SK-N-SH (cell line): Measurements from ENCODE around the gene LMAN1L. TPM values are rescaled to one million over a fixed set of nuclear protein-coding genes. Genes with fewer than 3 reads are reported as not detected.
A peak's percentile ranks its signal among the peaks of the same experiment; 100 is the strongest.

Source experiments
- CTCF ChIA-PET: fragments of 300-600, 350-600 bp; formaldehyde crosslinking; extraction: SDS; loops from one replicate; lab custom pipeline; 2021; lab: Yijun Ruan, JAX
- POLR2A ChIA-PET: fragments of 350-600 bp; sonication (Branson Sonifier 250); formaldehyde crosslinking; extraction: SDS; loops from one replicate; lab custom pipeline; 2020; ENCODE audit warnings: antibody characterized with exemption, inconsistent platforms; lab: Yijun Ruan, JAX
- DNase-seq: peaks from one replicate; pipeline ENCODE4 v3.0.0; 2012
- H2AFZ ChIP-seq: fragments of 200-600 bp; sonication (generic); 2 replicates; pipeline ENCODE4 v1.8.1; 2016; ENCODE audit warnings: antibody characterized with exemption, mild to moderate bottlenecking, low read depth
- H3F3A ChIP-seq: fragments of 200-600 bp; sonication (generic); replicated peaks from 2 replicates; pipeline ENCODE3; 2016; ENCODE audit warnings: antibody characterized with exemption, mild to moderate bottlenecking; ENCODE audit not compliant: insufficient read depth
- H3K27ac ChIP-seq, 2 experiments: fragments of 200-500 bp in 1 of 2; fragments of 200-600 bp in 1 of 2; sonication (Bioruptor generic) in 1 of 2; sonication (generic), shearing (Covaris generic) in 1 of 2; 2 replicates each; pipeline versions ENCODE4 v1.5.1 to v1.6.1; 2014 to 2016; ENCODE audit warnings: low read depth in 2 of 2, inconsistent platforms in 1 of 2, low read length in 1 of 2, mild to moderate bottlenecking in 1 of 2, mixed read lengths in 1 of 2
- H3K27me3 ChIP-seq: fragments of 200-600 bp; sonication (generic), shearing (Covaris generic); 2 replicates; pipeline ENCODE4 v1.6.1; 2016; ENCODE audit warnings: mixed run types; ENCODE audit not compliant: insufficient read depth
- H3K36me3 ChIP-seq, 2 experiments: fragments of 200-500 bp in 1 of 2; fragments of 200-600 bp in 1 of 2; sonication (Bioruptor generic) in 1 of 2; sonication (generic) in 1 of 2; replicated peaks in 1 of 2; 2 replicates each; pipeline versions ENCODE3 to v1.5.1; 2014 to 2016; ENCODE audit warnings: low read length in 1 of 2, mild to moderate bottlenecking in 1 of 2; ENCODE audit not compliant: insufficient read depth in 2 of 2, control insufficient read depth in 1 of 2
- H3K4me1 ChIP-seq, 2 experiments: fragments of 200-500 bp in 1 of 2; fragments of 200-600 bp in 1 of 2; sonication (Bioruptor generic) in 1 of 2; sonication (generic), shearing (Covaris generic) in 1 of 2; 2 replicates each; pipeline versions ENCODE4 v1.5.1 to v1.6.1; 2014 to 2016; ENCODE audit warnings: low read depth in 1 of 2, low read length in 1 of 2, mixed run types in 1 of 2; ENCODE audit not compliant: insufficient read depth in 2 of 2, control insufficient read depth in 1 of 2
- H3K4me2 ChIP-seq: fragments of 200-600 bp; sonication (generic), shearing (Covaris generic); 2 replicates; pipeline ENCODE4 v1.6.1; 2017; ENCODE audit warnings: mixed run types
- H3K4me3 ChIP-seq, 2 experiments: fragments of 200-500 bp in 1 of 2; fragments of 200-600 bp in 1 of 2; sonication (Bioruptor generic) in 1 of 2; sonication (generic), shearing (Covaris generic) in 1 of 2; 2 replicates each; pipeline versions ENCODE4 v1.5.1 to v1.8.1; 2014 to 2016; ENCODE audit warnings: low read depth in 2 of 2, inconsistent platforms in 1 of 2, low read length in 1 of 2, mild to moderate bottlenecking in 1 of 2, mixed read lengths in 1 of 2, moderate library complexity in 1 of 2
- H3K79me2 ChIP-seq: fragments of 200-600 bp; sonication (generic); 2 replicates; pipeline ENCODE4 v1.8.1; 2017; ENCODE audit warnings: mild to moderate bottlenecking; ENCODE audit not compliant: insufficient read depth
- H3K9ac ChIP-seq: fragments of 200-600 bp; sonication (generic); 2 replicates; pipeline ENCODE4 v1.6.1; 2017; ENCODE audit warnings: mixed run types
- H3K9me2 ChIP-seq: fragments of 200-600 bp; sonication (generic); 2 replicates; pipeline ENCODE4 v1.6.1; 2017; ENCODE audit warnings: mixed run types
- H3K9me3 ChIP-seq: fragments of 200-600 bp; sonication (generic); 2 replicates; pipeline ENCODE4 v1.6.1; 2017; ENCODE audit warnings: mixed run types, mild to moderate bottlenecking, moderate library complexity
- H4K20me1 ChIP-seq: fragments of 200-600 bp; sonication (generic); 2 replicates; pipeline ENCODE4 v1.6.1; 2017; ENCODE audit warnings: mild to moderate bottlenecking, mixed run types; ENCODE audit not compliant: insufficient read depth
- ELF1 ChIP-seq: IDR thresholded peaks from 2 replicates; pipeline ENCODE4 v1.4.0; 2012
- EP300 ChIP-seq, 2 experiments: IDR thresholded peaks; 2 replicates each; pipeline versions ENCODE4 v1.4.0 to v1.6.1; 2012; ENCODE audit warnings: borderline replicate concordance in 1 of 2, low read depth in 1 of 2, low read length in 1 of 2
- EZH2phosphoT487 ChIP-seq: fragments of 200-600 bp; sonication (generic); IDR thresholded peaks from 2 replicates; pipeline ENCODE4 v1.6.1; 2017; ENCODE audit warnings: low read depth, mixed run types, mild to moderate bottlenecking, antibody characterized with exemption, moderate library complexity, borderline replicate concordance
- FOSL2 ChIP-seq: IDR thresholded peaks from 2 replicates; pipeline ENCODE4 v1.4.0; 2012; ENCODE audit warnings: low read depth, mild to moderate bottlenecking, moderate library complexity, borderline replicate concordance
- FOXJ3 ChIP-seq: sonication (generic); formaldehyde crosslinking; IDR thresholded peaks from 2 replicates; pipeline ENCODE4 v1.5.1; 2020; ENCODE audit warnings: mild to moderate bottlenecking, missing genetic modification reagents
- MXI1 ChIP-seq: IDR thresholded peaks from 2 replicates; pipeline ENCODE4 v1.6.1; 2012; ENCODE audit warnings: mild to moderate bottlenecking, low read depth, low read length, improper control_type of control experiment
- POLR2AphosphoS5 ChIP-seq: IDR thresholded peaks from 2 replicates; pipeline ENCODE4 v1.6.1; 2012; ENCODE audit warnings: low read depth, low read length
- RAD21 ChIP-seq: IDR thresholded peaks from 2 replicates; pipeline ENCODE4 v1.6.1; 2012; ENCODE audit warnings: mild to moderate bottlenecking, low read length
- RFX5 ChIP-seq: IDR thresholded peaks from 2 replicates; pipeline ENCODE4 v1.6.1; 2012; ENCODE audit warnings: mild to moderate bottlenecking, improper control_type of control experiment, low read length
- TEAD4 ChIP-seq: IDR thresholded peaks from 2 replicates; pipeline ENCODE4 v1.4.0; 2012; ENCODE audit warnings: mild to moderate bottlenecking, borderline replicate concordance; ENCODE audit not compliant: insufficient read depth
- WGBS: methylation state at CpG from one replicate; pipeline ENCODE4 v1.1.6; 2017; ENCODE audit warnings: low lambda C conversion rate; 5-methylcytosine and 5-hydroxymethylcytosine counted together
- polyA plus RNA-seq, 3 experiments: library from polyadenylated mRNA; depleted of rRNA; stranded (reverse); fragments of >200 nt; gene quantifications; 2 replicates each; pipeline ENCODE4 v1.2.3, GENCODE V29; 2012
- TF ChIP-seq, protein P1 (sequence below): IDR thresholded peaks from 2 replicates; pipeline ENCODE4; 2012
- TF ChIP-seq, protein P2 (sequence below): IDR thresholded peaks from 2 replicates; pipeline ENCODE4 v1.4.0; 2012; ENCODE audit warnings: low read depth, borderline replicate concordance
- TF ChIP-seq, protein P3 (sequence below): fragments of 150-350 bp; IDR thresholded peaks from 2 replicates; pipeline ENCODE4 v1.6.1; 2017; ENCODE audit warnings: antibody characterized with exemption, low read length, low read depth, borderline replicate concordance
- TF ChIP-seq, protein P4 (sequence below): IDR thresholded peaks from 2 replicates; pipeline ENCODE4 v1.6.1; 2012; ENCODE audit warnings: mild to moderate bottlenecking, low read depth, low read length, moderate library complexity

LMAN1L gene
- polyA plus RNA-seq, 1 of the 3 experiments (the other 2 are of a cell fraction): 0.02 TPM

DNA sequence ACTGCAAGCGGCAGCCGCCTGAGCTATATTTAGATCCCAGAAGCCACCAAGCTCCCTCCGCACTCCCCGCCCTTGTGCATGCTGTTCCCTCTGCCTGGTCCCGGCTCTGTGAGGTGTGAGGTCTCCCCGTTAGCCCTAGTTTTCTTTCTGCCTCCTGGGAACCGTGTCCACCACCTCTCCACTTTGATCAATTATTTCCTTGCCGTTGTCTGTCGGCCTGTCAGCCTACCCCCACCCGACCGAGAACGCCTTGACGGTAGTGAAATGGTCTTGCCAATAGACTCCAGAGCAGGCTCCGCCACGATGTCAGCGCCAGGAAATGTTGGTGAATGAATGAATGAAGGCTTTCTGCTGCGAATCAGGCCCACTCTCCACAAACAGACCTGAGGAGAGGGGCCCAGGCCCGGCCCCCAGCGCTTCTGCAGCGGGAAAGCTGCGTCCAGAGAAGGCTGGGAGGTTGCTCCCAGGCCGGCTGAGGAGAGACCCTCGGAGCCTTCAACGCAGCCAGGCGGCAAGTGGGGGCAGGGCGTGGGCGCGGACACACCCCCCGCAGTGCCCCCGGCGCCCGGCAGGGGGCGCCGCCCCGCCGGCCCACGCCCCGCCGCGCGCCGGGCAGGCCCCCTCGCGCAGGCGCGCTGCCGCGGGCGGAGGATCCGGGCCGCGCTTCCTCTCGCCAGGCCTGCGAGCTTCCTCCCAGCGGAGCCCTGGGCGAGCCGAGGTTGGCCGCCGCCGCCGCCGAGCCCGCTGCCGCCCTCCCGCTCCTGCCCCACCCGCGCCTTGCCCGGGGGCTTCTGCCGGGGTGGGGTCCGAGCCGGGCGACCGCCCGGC lies 31.0 kb upstream of the LMAN1L start, which contains the start of gene CSK (continued):
- no peak for TF ChIP-seq EP300 (IDR thresholded peaks at IDR 0.05; ENCODE audit: borderline replicate concordance in 1 of 2, low read depth in 1 of 2, low read length in 1 of 2)
- TF ChIP-seq, protein P1, sequence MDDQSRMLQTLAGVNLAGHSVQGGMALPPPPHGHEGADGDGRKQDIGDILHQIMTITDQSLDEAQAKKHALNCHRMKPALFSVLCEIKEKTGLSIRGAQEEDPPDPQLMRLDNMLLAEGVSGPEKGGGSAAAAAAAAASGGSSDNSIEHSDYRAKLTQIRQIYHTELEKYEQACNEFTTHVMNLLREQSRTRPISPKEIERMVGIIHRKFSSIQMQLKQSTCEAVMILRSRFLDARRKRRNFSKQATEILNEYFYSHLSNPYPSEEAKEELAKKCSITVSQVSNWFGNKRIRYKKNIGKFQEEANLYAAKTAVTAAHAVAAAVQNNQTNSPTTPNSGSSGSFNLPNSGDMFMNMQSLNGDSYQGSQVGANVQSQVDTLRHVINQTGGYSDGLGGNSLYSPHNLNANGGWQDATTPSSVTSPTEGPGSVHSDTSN: no peak

DNA sequence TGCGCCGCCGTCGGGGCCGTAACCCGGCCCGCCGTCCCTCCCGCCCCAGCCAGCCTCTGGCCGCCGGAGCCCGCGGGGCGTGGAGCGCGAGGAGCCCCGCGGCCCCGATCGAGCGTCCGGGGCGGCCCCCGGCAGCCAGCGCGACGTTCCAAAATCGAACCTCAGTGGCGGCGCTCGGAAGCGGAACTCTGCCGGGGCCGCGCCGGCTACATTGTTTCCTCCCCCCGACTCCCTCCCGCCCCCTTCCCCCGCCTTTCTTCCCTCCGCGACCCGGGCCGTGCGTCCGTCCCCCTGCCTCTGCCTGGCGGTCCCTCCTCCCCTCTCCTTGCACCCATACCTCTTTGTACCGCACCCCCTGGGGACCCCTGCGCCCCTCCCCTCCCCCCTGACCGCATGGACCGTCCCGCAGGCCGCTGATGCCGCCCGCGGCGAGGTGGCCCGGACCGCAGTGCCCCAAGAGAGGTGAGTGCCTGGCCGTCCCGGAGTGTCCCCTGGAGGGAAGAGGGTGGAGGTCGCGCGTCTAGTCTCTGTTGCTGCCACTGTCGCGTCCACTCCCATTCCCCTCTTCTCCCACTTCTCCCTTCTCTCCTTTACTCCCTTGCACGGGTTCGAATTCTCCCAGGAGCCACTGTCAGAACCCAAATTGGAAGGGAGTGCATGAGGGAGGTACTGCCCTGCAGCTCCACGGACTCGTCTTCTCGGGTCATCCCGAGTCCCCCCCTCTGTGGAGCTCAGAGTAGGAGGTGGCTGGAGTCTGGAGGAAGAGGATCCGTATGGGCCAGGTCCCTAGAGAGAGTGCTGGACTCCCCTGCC lies 30.2 kb upstream of the LMAN1L start:
- H3K4me2 ChIP-seq: peak overlapping the region; percentile 98
- POLR2A ChIA-PET: interaction anchor here (1.0 kb wide), 1 partner anchor 168 kb away, joined by 6 read pairs; no protein-coding TSS in a partner anchor
- peak overlapping the region in 1 of 2 experiments; percentile 76; a peak in 2 of 4 replicates for H3K27ac ChIP-seq
- WGBS: under 1% methylated on average over 40 of the region's 72 CpGs
- 0 out of 2 replicates have a peak overlapping the region, but pooled peaks have one; percentile 51 for H2AFZ ChIP-seq
- H3K9me3 ChIP-seq: no peaks in the 10 kb centered on the region
- H3K4me3 ChIP-seq: peak overlapping the region; percentile 85 to 97
- no peaks in the 10 kb centered on the region for H3K9me2 ChIP-seq
- H3K36me3 ChIP-seq: peaks cover 0 to 10% of the 10 kb centered on the region in 2 experiments
- peaks cover 10 to 42% of the 10 kb centered on the region in 2 experiments; a peak in 2 of 4 replicates for H3K4me1 ChIP-seq
- H4K20me1 ChIP-seq: peaks cover 47% of the 10 kb centered on the region
- peaks cover 3% of the 10 kb centered on the region for H3F3A ChIP-seq
- no peaks in the 10 kb centered on the region for H3K27me3 ChIP-seq
- H3K79me2 ChIP-seq: peaks cover 51% of the 10 kb centered on the region
- peak overlapping the region; percentile 77 for H3K9ac ChIP-seq
- no peak for TF ChIP-seq ELF1
- no peak for TF ChIP-seq EP300 (IDR thresholded peaks at IDR 0.05; ENCODE audit: borderline replicate concordance in 1 of 2, low read depth in 1 of 2, low read length in 1 of 2)
- no peak for TF ChIP-seq TEAD4
- no peak for TF ChIP-seq EZH2phosphoT487
- TF ChIP-seq FOXJ3: no peak
- TF ChIP-seq RFX5: no peak
- no peak for TF ChIP-seq FOSL2
- TF ChIP-seq MXI1: no peak; the same call in 1 of the 2 replicates
- TF ChIP-seq, protein P2, sequence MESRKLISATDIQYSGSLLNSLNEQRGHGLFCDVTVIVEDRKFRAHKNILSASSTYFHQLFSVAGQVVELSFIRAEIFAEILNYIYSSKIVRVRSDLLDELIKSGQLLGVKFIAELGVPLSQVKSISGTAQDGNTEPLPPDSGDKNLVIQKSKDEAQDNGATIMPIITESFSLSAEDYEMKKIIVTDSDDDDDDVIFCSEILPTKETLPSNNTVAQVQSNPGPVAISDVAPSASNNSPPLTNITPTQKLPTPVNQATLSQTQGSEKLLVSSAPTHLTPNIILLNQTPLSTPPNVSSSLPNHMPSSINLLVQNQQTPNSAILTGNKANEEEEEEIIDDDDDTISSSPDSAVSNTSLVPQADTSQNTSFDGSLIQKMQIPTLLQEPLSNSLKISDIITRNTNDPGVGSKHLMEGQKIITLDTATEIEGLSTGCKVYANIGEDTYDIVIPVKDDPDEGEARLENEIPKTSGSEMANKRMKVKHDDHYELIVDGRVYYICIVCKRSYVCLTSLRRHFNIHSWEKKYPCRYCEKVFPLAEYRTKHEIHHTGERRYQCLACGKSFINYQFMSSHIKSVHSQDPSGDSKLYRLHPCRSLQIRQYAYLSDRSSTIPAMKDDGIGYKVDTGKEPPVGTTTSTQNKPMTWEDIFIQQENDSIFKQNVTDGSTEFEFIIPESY: no peak
- no peak for TF ChIP-seq RAD21
- no peak for TF ChIP-seq POLR2AphosphoS5
- TF ChIP-seq, protein P3, sequence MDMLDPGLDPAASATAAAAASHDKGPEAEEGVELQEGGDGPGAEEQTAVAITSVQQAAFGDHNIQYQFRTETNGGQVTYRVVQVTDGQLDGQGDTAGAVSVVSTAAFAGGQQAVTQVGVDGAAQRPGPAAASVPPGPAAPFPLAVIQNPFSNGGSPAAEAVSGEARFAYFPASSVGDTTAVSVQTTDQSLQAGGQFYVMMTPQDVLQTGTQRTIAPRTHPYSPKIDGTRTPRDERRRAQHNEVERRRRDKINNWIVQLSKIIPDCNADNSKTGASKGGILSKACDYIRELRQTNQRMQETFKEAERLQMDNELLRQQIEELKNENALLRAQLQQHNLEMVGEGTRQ: no peak
- TF ChIP-seq, protein P1: no peak
- TF ChIP-seq, protein P4, sequence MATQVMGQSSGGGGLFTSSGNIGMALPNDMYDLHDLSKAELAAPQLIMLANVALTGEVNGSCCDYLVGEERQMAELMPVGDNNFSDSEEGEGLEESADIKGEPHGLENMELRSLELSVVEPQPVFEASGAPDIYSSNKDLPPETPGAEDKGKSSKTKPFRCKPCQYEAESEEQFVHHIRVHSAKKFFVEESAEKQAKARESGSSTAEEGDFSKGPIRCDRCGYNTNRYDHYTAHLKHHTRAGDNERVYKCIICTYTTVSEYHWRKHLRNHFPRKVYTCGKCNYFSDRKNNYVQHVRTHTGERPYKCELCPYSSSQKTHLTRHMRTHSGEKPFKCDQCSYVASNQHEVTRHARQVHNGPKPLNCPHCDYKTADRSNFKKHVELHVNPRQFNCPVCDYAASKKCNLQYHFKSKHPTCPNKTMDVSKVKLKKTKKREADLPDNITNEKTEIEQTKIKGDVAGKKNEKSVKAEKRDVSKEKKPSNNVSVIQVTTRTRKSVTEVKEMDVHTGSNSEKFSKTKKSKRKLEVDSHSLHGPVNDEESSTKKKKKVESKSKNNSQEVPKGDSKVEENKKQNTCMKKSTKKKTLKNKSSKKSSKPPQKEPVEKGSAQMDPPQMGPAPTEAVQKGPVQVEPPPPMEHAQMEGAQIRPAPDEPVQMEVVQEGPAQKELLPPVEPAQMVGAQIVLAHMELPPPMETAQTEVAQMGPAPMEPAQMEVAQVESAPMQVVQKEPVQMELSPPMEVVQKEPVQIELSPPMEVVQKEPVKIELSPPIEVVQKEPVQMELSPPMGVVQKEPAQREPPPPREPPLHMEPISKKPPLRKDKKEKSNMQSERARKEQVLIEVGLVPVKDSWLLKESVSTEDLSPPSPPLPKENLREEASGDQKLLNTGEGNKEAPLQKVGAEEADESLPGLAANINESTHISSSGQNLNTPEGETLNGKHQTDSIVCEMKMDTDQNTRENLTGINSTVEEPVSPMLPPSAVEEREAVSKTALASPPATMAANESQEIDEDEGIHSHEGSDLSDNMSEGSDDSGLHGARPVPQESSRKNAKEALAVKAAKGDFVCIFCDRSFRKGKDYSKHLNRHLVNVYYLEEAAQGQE: no peak
- CTCF ChIA-PET: interaction anchor here (0.6 to 24.3 kb wide), 26 partner anchors 8 to 393 kb away, joined by 3 to 1109 read pairs (median 6); partner anchors contain the start of genes CLK3, COX5A and ULK3
- DNase-seq: peak; percentile 88
